Natural killer cell (primary cell): Measurements from ENCODE around the gene RHOT2. TPM values are rescaled to one million over a fixed set of nuclear protein-coding genes. Genes with fewer than 3 reads are reported as not detected.

Experiments used
- ATAC-seq, 3 donors: fragments of 150-1000 bp in 2 of 3; fragments of 200-7000 bp in 1 of 3; cut with Tn5 transposase; 1 replicate in 1 of 3; 2 replicates in 2 of 3; pipeline ENCODE4 v1.10.0; 2021; ENCODE audit warnings: mild to moderate bottlenecking in 2 of 3, moderate library complexity in 2 of 3
- DNase-seq, 2 donors: peaks; one replicate each; pipeline versions ENCODE4 v3.0.0 to v3.0.0-alpha.2; 2013 to 2021; ENCODE audit warnings: mixed read lengths in 1 of 2
- H3K27ac ChIP-seq: one replicate; pipeline ENCODE4 v1.5.1; 2013; ENCODE audit warnings: mild to moderate bottlenecking, low read length
- H3K27me3 ChIP-seq: one replicate; pipeline ENCODE4 v1.6.1; 2013; ENCODE audit warnings: low read length; ENCODE audit not compliant: control insufficient read depth, insufficient read depth
- H3K36me3 ChIP-seq: one replicate; pipeline ENCODE4 v1.6.1; 2013; ENCODE audit warnings: low read length; ENCODE audit not compliant: control insufficient read depth, insufficient read depth
- H3K4me1 ChIP-seq: one replicate; pipeline ENCODE4 v1.6.1; 2013; ENCODE audit warnings: low read length; ENCODE audit not compliant: control insufficient read depth, insufficient read depth
- H3K4me3 ChIP-seq: one replicate; pipeline ENCODE4 v1.5.1; 2013; ENCODE audit warnings: low read length
- H3K9me3 ChIP-seq: one replicate; pipeline ENCODE4 v1.6.1; 2013; ENCODE audit warnings: low read length; ENCODE audit not compliant: control insufficient read depth, insufficient read depth
- H3K27ac Mint-ChIP-seq, 2 donors: one replicate each; pipeline ENCODE4 v1.8.0; 2022; ENCODE audit warnings: mild to moderate bottlenecking in 2 of 2, mixed read lengths in 2 of 2, moderate library complexity in 1 of 2
- H3K27me3 Mint-ChIP-seq, 2 donors: one replicate each; pipeline ENCODE4 v1.8.0; 2022; ENCODE audit warnings: low read depth in 2 of 2, mixed read lengths in 2 of 2
- H3K36me3 Mint-ChIP-seq: one replicate; pipeline ENCODE4 v1.8.0; 2022; ENCODE audit warnings: mixed read lengths
- H3K4me1 Mint-ChIP-seq, 2 donors: one replicate each; pipeline ENCODE4 v1.8.0; 2022; ENCODE audit warnings: mixed read lengths in 2 of 2
- H3K4me3 Mint-ChIP-seq: one replicate; pipeline ENCODE4 v1.8.0; 2022; ENCODE audit warnings: mild to moderate bottlenecking, moderate library complexity, mixed read lengths
- H3K9me3 Mint-ChIP-seq, 2 donors: one replicate each; pipeline ENCODE4 v1.8.0; 2022; ENCODE audit warnings: mixed read lengths in 2 of 2
- WGBS: methylation state at CpG from one replicate; pipeline ENCODE4 v1.1.7; 2013; ENCODE audit warnings: missing lambda C conversion rate; ENCODE audit not compliant: insufficient coverage; 5-methylcytosine and 5-hydroxymethylcytosine counted together
- intact Hi-C: fragments of 100-400 bp; cut with micrococcal nuclease; formaldehyde crosslinking; loops from one replicate; pipeline ENCODE4 v1.14.2; 2022
- total RNA-seq, 4 donors: library from RNA; stranded (reverse); fragments of 120-200 nt in 1 of 4; gene quantifications; one replicate each; pipeline versions ENCODE4 v1.2.3 to v1.2.4, GENCODE V29; 2013 to 2022
- TF ChIP-seq, protein P1 (sequence below): fragments of 200-600 bp; IDR thresholded peaks from one replicate; pipeline ENCODE4 v1.8.0; 2022; ENCODE audit warnings: antibody characterized with exemption

RHOT2 gene
- total RNA-seq, 3 donors from 2014 or later (not counting 1 experiment from before 2014, with no cell fraction given) = 205 to 216 (median 211) TPM

DNA sequence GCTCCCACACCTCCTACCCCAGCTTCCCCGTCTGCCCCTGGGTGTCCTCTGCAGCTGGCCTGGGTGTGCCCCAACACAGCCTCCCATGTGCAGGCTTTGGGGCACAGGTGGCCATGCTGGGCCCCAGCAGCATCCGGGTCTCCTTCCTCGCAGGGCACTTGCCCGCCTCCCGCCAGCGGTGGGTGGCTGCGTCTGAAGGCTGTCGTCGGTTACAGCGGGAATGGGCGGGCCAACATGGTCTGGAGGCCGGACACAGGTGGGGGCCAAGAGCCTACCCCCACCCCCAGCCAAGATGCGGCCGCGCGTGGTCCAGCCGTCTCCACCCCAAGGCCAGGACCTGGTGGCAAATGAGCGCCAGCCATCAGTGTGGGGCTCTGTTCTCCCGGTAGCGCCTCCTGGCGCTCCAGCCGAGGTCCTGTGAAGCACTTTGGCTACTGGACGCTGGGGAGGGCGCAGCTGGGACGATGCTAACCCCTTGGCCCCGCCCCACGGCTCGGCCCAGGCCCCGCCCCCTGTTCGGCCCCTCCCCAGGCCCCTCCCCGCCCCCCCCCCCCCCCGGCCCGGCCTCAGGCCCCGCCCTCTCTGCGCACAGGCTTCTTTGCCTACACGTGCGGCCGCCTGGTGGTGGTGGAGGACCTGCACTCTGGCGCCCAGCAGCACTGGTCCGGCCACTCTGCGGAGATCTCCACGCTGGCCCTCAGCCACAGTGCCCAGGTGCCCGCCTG lies 7.3 kb upstream of the RHOT2 start:
- H3K27ac ChIP-seq = peak overlapping the region; percentile 37
- H3K27me3 ChIP-seq = no peaks in the 10 kb centered on the region
- 18% methylated on average over 35 of the region's 43 CpGs for WGBS
- H3K4me3 ChIP-seq = peak overlapping the region; percentile 10
- intact Hi-C loops = loop anchor here (5.0 kb wide), 1 partner anchor 268 kb away; no protein-coding TSS in a partner anchor
- peak overlapping the region; percentile 53 for H3K4me3 Mint-ChIP-seq
- H3K36me3 Mint-ChIP-seq = no peaks in the 10 kb centered on the region
- no peaks in the 10 kb centered on the region for H3K27me3 Mint-ChIP-seq
- no peaks in the 10 kb centered on the region for H3K9me3 Mint-ChIP-seq
- DNase-seq = peak; percentile 74 to 81
- H3K4me1 ChIP-seq = peaks cover 18% of the 10 kb centered on the region
- H3K27ac Mint-ChIP-seq = peak overlapping the region; percentile 29 to 59
- TF ChIP-seq, protein P1, sequence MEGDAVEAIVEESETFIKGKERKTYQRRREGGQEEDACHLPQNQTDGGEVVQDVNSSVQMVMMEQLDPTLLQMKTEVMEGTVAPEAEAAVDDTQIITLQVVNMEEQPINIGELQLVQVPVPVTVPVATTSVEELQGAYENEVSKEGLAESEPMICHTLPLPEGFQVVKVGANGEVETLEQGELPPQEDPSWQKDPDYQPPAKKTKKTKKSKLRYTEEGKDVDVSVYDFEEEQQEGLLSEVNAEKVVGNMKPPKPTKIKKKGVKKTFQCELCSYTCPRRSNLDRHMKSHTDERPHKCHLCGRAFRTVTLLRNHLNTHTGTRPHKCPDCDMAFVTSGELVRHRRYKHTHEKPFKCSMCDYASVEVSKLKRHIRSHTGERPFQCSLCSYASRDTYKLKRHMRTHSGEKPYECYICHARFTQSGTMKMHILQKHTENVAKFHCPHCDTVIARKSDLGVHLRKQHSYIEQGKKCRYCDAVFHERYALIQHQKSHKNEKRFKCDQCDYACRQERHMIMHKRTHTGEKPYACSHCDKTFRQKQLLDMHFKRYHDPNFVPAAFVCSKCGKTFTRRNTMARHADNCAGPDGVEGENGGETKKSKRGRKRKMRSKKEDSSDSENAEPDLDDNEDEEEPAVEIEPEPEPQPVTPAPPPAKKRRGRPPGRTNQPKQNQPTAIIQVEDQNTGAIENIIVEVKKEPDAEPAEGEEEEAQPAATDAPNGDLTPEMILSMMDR = peak; percentile 57
- ATAC-seq = peak; percentile 88 to 94 (median 88)
- peaks cover 4 to 13% of the 10 kb centered on the region in 2 donors for H3K4me1 Mint-ChIP-seq
- H3K36me3 ChIP-seq = no peaks in the 10 kb centered on the region
- no peaks in the 10 kb centered on the region for H3K9me3 ChIP-seq

DNA sequence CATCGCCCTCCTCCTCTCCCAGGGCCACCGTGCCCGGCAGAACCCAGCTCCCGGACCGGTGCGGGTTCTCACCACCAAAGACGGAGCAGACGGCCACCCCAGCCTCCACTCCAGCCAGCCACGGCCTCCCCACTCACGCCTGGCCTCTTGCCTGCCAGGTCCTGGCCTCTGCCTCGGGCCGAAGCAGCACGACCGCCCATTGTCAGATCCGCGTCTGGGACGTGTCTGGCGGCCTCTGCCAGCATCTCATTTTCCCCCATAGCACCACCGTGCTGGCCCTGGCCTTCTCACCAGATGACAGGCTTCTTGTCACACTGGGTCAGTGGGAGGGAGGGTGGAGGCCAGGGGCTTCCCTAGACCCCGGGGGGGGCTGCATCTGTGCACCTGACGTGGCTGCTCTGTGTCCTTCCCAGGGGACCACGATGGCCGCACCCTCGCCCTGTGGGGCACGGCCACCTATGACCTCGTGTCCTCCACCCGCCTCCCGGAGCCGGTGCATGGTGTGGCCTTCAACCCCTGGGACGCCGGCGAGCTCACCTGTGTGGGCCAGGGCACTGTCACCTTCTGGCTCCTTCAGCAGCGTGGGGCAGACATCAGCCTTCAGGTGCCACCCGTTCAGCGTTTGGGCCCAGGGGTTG lies 6.6 kb upstream of the RHOT2 start:
- peak overlapping the region; percentile 53 for H3K4me3 Mint-ChIP-seq
- Histone ChIP-seq H3K4me1 (peaks cover 18% of the 10 kb centered on the region), H3K36me3 (no peaks in the 10 kb centered on the region), H3K27me3 (no peaks in the 10 kb centered on the region), H3K4me3 (no peak overlapping the region), H3K9me3 (no peaks in the 10 kb centered on the region), H3K27ac (peak overlapping the region; percentile 19)
- H3K4me1 Mint-ChIP-seq = peaks cover 4 to 13% of the 10 kb centered on the region in 2 donors
- ATAC-seq (peak in 1 of 3 donors; percentile 2), DNase-seq (no peak)
- intact Hi-C loops = loop anchor here (5.0 kb wide), 1 partner anchor 269 kb away; no protein-coding TSS in a partner anchor
- WGBS = 63% methylated on average over 34 of the region's 35 CpGs
- H3K27me3 Mint-ChIP-seq = no peaks in the 10 kb centered on the region
- H3K9me3 Mint-ChIP-seq = no peaks in the 10 kb centered on the region
- no peaks in the 10 kb centered on the region for H3K36me3 Mint-ChIP-seq
- TF ChIP-seq, protein P1 = peak; percentile 21
- H3K27ac Mint-ChIP-seq = peak overlapping the region; percentile 29 to 59

DNA sequence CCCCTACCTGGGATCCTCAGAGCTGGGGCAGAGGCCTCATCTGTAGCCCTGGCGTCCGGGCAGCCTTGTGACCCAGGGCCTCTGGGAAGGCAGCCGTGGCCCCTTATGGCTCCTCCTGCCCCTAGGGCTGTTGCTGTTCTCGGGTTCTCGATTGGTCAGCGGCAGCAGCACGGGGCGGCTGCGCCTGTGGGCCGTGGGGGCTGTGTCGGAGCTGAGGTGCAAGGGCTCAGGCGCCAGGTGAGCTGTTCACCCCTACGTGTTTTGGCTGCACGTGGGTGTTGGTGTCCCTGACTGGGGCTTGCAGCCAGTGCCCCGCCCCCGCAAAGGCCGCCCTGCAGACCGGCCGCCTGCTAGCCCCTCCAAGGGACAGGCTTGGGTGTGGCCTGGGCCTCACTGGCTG lies 5.8 kb upstream of the RHOT2 start:
- no peak overlapping the region for H3K27ac ChIP-seq
- H3K36me3 ChIP-seq = no peaks in the 10 kb centered on the region
- Mint-ChIP-seq H3K36me3 (no peaks in the 10 kb centered on the region), H3K27me3 (no peaks in the 10 kb centered on the region), H3K9me3 (no peaks in the 10 kb centered on the region), H3K27ac (no peak overlapping the region), H3K4me1 (peaks cover 4 to 13% of the 10 kb centered on the region in 2 donors), H3K4me3 (no peak overlapping the region)
- DNase-seq (no peak), ATAC-seq (no peak)
- H3K9me3 ChIP-seq = no peaks in the 10 kb centered on the region
- peaks cover 22% of the 10 kb centered on the region for H3K4me1 ChIP-seq
- WGBS = 96% methylated on average over 19 of the region's 19 CpGs
- intact Hi-C loops = loop anchor here (5.0 kb wide), 1 partner anchor 270 kb away; no protein-coding TSS in a partner anchor
- TF ChIP-seq, protein P1 = no peak
- no peaks in the 10 kb centered on the region for H3K27me3 ChIP-seq
- H3K4me3 ChIP-seq = no peak overlapping the region
